Activated naive CD8-positive, alpha-beta T cell treated with anti-CD3 and anti-CD28 coated beads, Interleukin-2, amount 10 ng/mL, durations not matched to agents 7 days and 5 days (primary cell): ENCODE results near the gene CCL14. TPM values are rescaled to one million over a fixed set of nuclear protein-coding genes. Genes with fewer than 3 reads are reported as not detected.
"Not testable (repeated sequence)": the region's sequence is repeated elsewhere in the genome, so short reads cannot be mapped to it uniquely, and the experiment has no call there.

Experiments used
- ATAC-seq: fragments of 150-1000 bp; cut with Tn5 transposase; one replicate; pipeline ENCODE4 v1.10.0; 2021; ENCODE audit warnings: low read depth, moderate library complexity
- POLR2A ChIA-PET: fragments of 350-600 bp; sonication (Branson Sonifier 250); formaldehyde crosslinking; loops from one replicate; lab custom pipeline; 2021; ENCODE audit warnings: antibody characterized with exemption; lab: Charles Lee
- DNase-seq: peaks from one replicate; pipeline ENCODE4 v3.0.0; 2021
- H3K27ac Mint-ChIP-seq: one replicate; pipeline ENCODE4 v1.8.0; 2022; ENCODE audit warnings: mild to moderate bottlenecking, mixed read lengths
- H3K27me3 Mint-ChIP-seq: one replicate; pipeline ENCODE4 v1.8.0; 2022; ENCODE audit warnings: mild to moderate bottlenecking, moderate library complexity, mixed read lengths
- H3K36me3 Mint-ChIP-seq: one replicate; pipeline ENCODE4 v1.8.0; 2021; ENCODE audit warnings: mild to moderate bottlenecking, mixed read lengths
- H3K4me1 Mint-ChIP-seq: one replicate; pipeline ENCODE4 v1.8.0; 2021; ENCODE audit warnings: mixed read lengths
- H3K4me3 Mint-ChIP-seq: one replicate; pipeline ENCODE4 v1.8.0; 2022; ENCODE audit warnings: mild to moderate bottlenecking, moderate library complexity, mixed read lengths
- H3K9me3 Mint-ChIP-seq: one replicate; pipeline ENCODE4 v1.8.0; 2021; ENCODE audit warnings: mixed read lengths
- total RNA-seq, 2 experiments: library from RNA; stranded (reverse); gene quantifications; one replicate each; pipeline ENCODE4 v1.2.3, GENCODE V29; 2021

CCL14 gene
- total RNA-seq, 2 experiments from 2014 or later, result not detected

DNA sequence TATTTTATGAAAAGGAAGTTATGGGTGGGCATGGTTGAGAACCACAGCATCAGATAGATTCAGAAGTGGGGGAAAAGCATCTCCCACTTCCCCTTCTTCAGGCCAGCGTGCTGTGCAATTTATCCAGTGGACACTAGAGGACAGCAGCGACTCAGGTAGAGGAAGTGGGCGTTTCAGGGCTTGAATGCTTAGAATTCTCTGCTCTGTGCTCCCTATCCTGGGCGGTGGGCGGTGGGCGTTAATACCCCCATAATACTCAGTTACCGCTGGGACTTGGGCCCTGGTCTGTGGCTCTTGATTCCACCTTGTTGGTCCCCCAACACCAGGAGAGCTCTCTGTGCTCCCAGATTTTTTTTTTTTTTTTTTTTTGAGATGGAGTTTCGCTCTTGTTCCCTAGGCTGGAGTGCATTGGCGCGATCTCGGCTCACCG, 39.4 kb downstream of the CCL14 start:
- Mint-ChIP-seq H3K36me3 (no peaks in the 10 kb centered on the region), H3K9me3 (no peaks in the 10 kb centered on the region), H3K27me3 (peaks cover 9% of the 10 kb centered on the region), H3K27ac (no peak overlapping the region), H3K4me1 (peaks cover 10% of the 10 kb centered on the region), H3K4me3 (peak overlapping the region; percentile 16)
- POLR2A ChIA-PET, result no interaction called here
- DNase-seq, result peak; percentile 51
- ATAC-seq, result peak; percentile 78

DNA sequence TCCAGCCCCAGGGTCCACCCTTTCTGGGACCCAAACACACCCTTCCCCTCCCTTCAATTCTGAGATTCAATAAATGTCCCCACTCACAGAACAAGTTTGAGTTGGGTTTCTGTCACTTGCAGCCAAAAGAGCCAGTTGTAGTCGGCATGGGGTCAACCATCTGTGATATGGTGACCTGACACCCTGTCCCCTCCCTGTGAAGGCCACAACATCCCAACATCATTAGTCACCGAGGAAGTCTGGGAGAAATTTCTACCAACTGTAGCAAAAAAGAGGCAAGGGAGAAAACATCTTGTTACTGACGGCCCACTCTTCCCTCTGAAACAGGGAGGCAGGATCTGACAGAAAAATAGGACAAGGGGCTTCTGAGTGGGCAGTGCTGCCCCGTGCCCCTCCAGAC, 42.4 kb downstream of the CCL14 start:
- Mint-ChIP-seq H3K36me3 (no peaks in the 10 kb centered on the region), H3K27me3 (peaks cover 5% of the 10 kb centered on the region), H3K4me3 (no peak overlapping the region), H3K9me3 (no peaks in the 10 kb centered on the region), H3K27ac (no peak overlapping the region), H3K4me1 (peaks cover 10% of the 10 kb centered on the region)
- POLR2A ChIA-PET, result no interaction called here
- ATAC-seq, result no peak
- no peak for DNase-seq

DNA sequence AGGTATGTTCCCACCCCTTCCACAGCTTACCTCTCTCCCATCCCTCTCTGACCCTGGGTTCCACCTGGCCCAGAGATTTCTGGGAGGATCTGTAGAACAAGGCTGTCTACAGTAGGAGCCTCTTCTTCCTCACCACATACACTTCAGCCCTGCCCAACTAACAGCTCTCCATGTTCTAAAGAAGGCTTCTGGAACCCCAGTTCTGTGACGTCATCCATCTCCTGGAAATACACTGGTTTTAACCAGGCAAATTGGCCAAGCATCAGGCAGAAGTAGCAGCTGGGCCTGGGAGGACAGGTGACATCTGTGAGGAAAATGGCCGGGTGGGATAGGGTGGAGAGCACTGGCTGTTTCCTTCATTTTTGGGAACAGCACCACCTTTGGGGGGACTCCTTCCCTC, 43.0 kb downstream of the CCL14 start, which contains the start of gene LYZL6:
Gene LYZL6, minus strand, starts transcription at position 177 of the 400 bp plus-strand sequence. CDS start 4,357 bp downstream, outside the sequence.
- Mint-ChIP-seq H3K27me3 (peaks cover 5% of the 10 kb centered on the region), H3K4me1 (peaks cover 11% of the 10 kb centered on the region), H3K9me3 (peaks cover 3% of the 10 kb centered on the region), H3K27ac (peak within 1 kb of the TSS; percentile 38), H3K4me3 (no peak within 1 kb of the TSS), H3K36me3 (peaks cover 4% of the 10 kb centered on the region)
- ATAC-seq (no peak), DNase-seq (no peak)
- POLR2A ChIA-PET, result no interaction called here

DNA sequence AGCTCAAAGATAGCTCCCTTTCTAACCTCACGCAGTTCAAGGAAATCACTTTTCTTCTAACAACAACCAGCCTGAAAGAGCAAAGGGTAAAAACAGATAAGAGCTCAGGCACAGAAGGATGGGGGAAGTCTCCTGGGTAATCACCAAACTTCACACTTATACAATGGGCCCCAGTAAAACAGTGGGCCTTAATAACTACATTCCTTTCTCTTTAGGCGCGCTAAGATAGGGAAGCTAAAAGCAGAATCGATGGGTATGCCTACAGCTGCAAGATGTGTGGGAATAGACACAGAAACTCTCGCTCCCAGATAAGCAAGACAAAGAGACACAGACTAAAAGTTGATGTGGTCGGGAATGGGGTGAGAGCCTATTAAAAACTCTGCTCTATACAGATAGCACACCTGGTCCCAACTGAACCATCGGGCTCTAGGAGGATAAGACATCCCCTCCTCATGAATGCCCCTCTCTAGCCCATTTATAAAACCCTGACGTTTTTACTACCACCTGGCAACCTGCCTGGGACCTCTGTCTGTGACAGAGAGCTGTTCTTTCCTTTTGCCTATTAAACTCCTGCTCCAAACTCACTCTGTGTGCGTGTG, 43.8 kb downstream of the CCL14 start:
- POLR2A ChIA-PET, result no interaction called here
- ATAC-seq (no peak), DNase-seq (no peak)
- peaks cover 5% of the 10 kb centered on the region for H3K27me3 Mint-ChIP-seq
- peak overlapping the region; percentile 38 for H3K27ac Mint-ChIP-seq
- H3K4me1 Mint-ChIP-seq, result peaks cover 11% of the 10 kb centered on the region
- H3K4me3 Mint-ChIP-seq, result no peak overlapping the region
- peaks cover 4% of the 10 kb centered on the region for H3K36me3 Mint-ChIP-seq
- peaks cover 3% of the 10 kb centered on the region for H3K9me3 Mint-ChIP-seq

DNA sequence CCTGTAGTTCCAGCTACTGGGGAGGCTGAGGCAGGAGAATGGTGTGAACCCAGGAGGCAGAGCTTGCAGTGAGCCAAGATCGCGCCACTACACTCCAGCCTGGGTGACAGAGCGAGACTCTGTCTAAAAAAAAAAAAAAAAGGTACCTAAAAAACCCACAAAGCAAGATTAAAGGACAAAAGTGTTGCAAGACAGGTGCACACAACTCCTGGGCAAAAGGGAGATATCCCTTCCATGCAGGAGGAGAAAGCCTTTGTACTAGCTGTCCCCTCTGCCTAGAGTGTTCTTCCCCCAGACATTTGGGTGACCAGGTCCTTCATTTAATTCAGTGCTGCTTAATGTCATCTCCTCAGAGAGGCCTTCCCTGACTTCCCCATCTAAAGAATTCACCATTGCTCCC, 48.0 kb downstream of the CCL14 start:
- H3K36me3 Mint-ChIP-seq, H3K27ac Mint-ChIP-seq, H3K4me1 Mint-ChIP-seq, ATAC-seq, H3K4me3 Mint-ChIP-seq, DNase-seq, H3K27me3 Mint-ChIP-seq, H3K9me3 Mint-ChIP-seq: not testable (repeated sequence)
- POLR2A ChIA-PET, result interaction anchor here (0.7 kb wide), 2 partner anchors 106 to 115 kb away, joined by 4 read pairs; no protein-coding TSS in a partner anchor

DNA sequence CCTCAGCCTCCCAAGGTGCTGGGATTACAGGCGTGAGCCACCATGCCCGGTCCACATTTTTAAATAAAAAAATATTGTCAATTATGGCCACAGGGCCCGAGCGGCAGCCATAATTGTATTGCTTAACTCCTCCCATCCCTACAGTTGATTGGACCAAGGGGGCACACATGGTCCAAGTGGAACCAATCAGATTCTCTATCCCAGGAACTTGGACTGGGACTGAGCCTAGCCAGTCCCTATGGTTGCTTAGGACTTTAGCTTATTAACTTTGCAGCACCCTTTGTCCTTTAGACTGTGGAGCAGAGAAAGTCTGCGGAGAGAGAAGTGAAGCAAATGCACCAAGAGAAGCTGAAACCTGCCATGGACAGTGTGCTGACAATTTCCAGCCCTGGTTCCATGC, 50.5 kb downstream of the CCL14 start:
- H3K9me3 Mint-ChIP-seq, result peaks cover 3% of the 10 kb centered on the region
- no peak overlapping the region for H3K27ac Mint-ChIP-seq
- H3K4me1 Mint-ChIP-seq, result peaks cover 6% of the 10 kb centered on the region
- POLR2A ChIA-PET, result no interaction called here
- H3K36me3 Mint-ChIP-seq, result peaks cover 4% of the 10 kb centered on the region
- no peak overlapping the region for H3K4me3 Mint-ChIP-seq
- DNase-seq (no peak), ATAC-seq (no peak)
- H3K27me3 Mint-ChIP-seq, result peaks cover 2% of the 10 kb centered on the region

DNA sequence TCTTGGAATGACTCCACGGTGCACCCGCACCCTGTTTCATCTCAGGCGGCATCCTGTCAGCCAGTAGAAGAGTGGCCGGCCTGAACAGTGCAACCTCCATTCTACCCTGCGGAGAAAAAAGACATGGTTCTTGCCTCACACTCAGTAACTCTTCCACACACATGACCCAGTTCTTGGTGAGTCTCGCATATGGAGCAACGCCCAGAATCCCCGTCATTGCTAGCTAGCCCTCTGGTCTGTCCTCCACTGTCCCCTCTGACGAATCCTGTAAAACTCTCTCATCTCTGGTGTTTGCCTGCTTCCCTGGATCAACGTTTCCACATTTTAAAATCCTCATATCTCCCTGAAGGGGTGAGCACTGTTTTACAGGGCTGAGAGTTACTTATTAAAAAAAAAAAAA, 51.8 kb downstream of the CCL14 start:
- POLR2A ChIA-PET, result no interaction called here
- no peak for DNase-seq
- peaks cover 5% of the 10 kb centered on the region for H3K36me3 Mint-ChIP-seq
- H3K27me3 Mint-ChIP-seq, result peaks cover 2% of the 10 kb centered on the region
- H3K9me3 Mint-ChIP-seq, result peaks cover 3% of the 10 kb centered on the region
- H3K4me1 Mint-ChIP-seq, result peaks cover 14% of the 10 kb centered on the region
- H3K4me3 Mint-ChIP-seq, result no peak overlapping the region
- H3K27ac Mint-ChIP-seq, result no peak overlapping the region
- no peak for ATAC-seq

Other genes with a start within 250 kb of the CCL14 start
- gene GAS2L2, start 233.5 kb downstream of the CCL14 start, total RNA-seq, result under 1 TPM in 1 of 2 experiments, not detected in 1; 0.11 TPM
- gene C17orf50, start 225.8 kb downstream of the CCL14 start, total RNA-seq, result not detected
- under 1 TPM; 0.45 to 0.75 TPM for gene MMP28, start 191.1 kb downstream of the CCL14 start, total RNA-seq
- 100 to 1,000 TPM; 291 to 299 TPM for gene TAF15, start 177.2 kb downstream of the CCL14 start, total RNA-seq
- gene HEATR9, start 117.8 kb downstream of the CCL14 start, total RNA-seq, result 1 to 10 TPM; 6.3 to 6.7 TPM
- 100 to 1,000 TPM; 782 to 938 TPM for gene CCL5, start 106.4 kb downstream of the CCL14 start, total RNA-seq
- gene RDM1, start 56.0 kb downstream of the CCL14 start, total RNA-seq, result 10 to 100 TPM; 17.3 to 25.0 TPM
- not detected for gene LYZL6, start 43.0 kb downstream of the CCL14 start, total RNA-seq
- not detected for gene CCL16, start 5.2 kb downstream of the CCL14 start, total RNA-seq
- not detected for gene CCL15, start 14.8 kb upstream of the CCL14 start, total RNA-seq
- not detected for gene CCL23, start 31.2 kb upstream of the CCL14 start, total RNA-seq
- gene CCL18, start 77.5 kb upstream of the CCL14 start, total RNA-seq, result not detected
- 1 to 10 TPM; 2.9 to 4.7 TPM for gene CCL3, start 103.4 kb upstream of the CCL14 start, total RNA-seq
- 10 to 100 TPM; 12.2 to 14.8 TPM for gene CCL4, start 117.1 kb upstream of the CCL14 start, total RNA-seq
- gene TBC1D3B, start 189.9 kb upstream of the CCL14 start, total RNA-seq, result 1 to 10 TPM; 7.7 to 9.9 TPM
- 10 to 100 TPM; 13.7 to 18.4 TPM for gene CCL3L1, start 210.0 kb upstream of the CCL14 start, total RNA-seq
- gene CCL4L2, start 224.3 kb upstream of the CCL14 start, total RNA-seq, result 1 to 10 TPM; 4.0 to 8.7 TPM